ENCODE measurements around the gene IFNL1.
"Not testable (repeated sequence)": the region's sequence is repeated elsewhere in the genome, so short reads cannot be mapped to it uniquely, and the experiment has no call there.

The IFNL1 gene

GRCh38 chr19:39261704-39262103 lies 34.5 kb upstream of the IFNL1 start:
- no peak for DNase-seq (ENCODE audit: insufficient read length)
- TF ChIP-seq POLR2AphosphoS5 (IDR thresholded peaks at IDR 0.05; ENCODE audit: low read depth, low read length) (no peak), TAF1 (IDR thresholded peaks at IDR 0.05; ENCODE audit: borderline replicate concordance, low read depth, low read length) (no peak), POLR2A (IDR thresholded peaks at IDR 0.05; ENCODE audit: low read depth, low read length) (no peak)
- FAIRE-seq: no peak

- no peak for FAIRE-seq
- DNase-seq (ENCODE audit: insufficient read length): no peak
- TF ChIP-seq POLR2A (IDR thresholded peaks at IDR 0.05; ENCODE audit: low read depth, low read length) (no peak), POLR2AphosphoS5 (IDR thresholded peaks at IDR 0.05; ENCODE audit: low read depth, low read length) (no peak), TAF1 (IDR thresholded peaks at IDR 0.05; ENCODE audit: borderline replicate concordance, low read depth, low read length) (no peak)
Observed at GRCh38 chr19:39262496-39262895, 33.7 kb upstream of the IFNL1 start.

- no peak for DNase-seq (ENCODE audit: insufficient read length)
- TF ChIP-seq TAF1 (IDR thresholded peaks at IDR 0.05; ENCODE audit: borderline replicate concordance, low read depth, low read length) (no peak), POLR2AphosphoS5 (IDR thresholded peaks at IDR 0.05; ENCODE audit: low read depth, low read length) (no peak), POLR2A (IDR thresholded peaks at IDR 0.05; ENCODE audit: low read depth, low read length) (no peak)
- FAIRE-seq: no peak
Observed at GRCh38 chr19:39263912-39264305, 32.3 kb upstream of the IFNL1 start.

- DNase-seq (ENCODE audit: insufficient read length) (no peak), FAIRE-seq (no peak)
- TF ChIP-seq TAF1 (IDR thresholded peaks at IDR 0.05; ENCODE audit: borderline replicate concordance, low read depth, low read length): no peak
Observed at GRCh38 chr19:39264306-39265290, 31.6 kb upstream of the IFNL1 start.

GRCh38 chr19:39265321-39265916 lies 30.8 kb upstream of the IFNL1 start:
- FAIRE-seq: no peak

GRCh38 chr19:39268085-39268484 lies 28.1 kb upstream of the IFNL1 start, which contains the start of gene IFNL2:
Gene IFNL2 (plus strand): TSS chr19:39268396. CDS start chr19:39268569, 173 bp downstream.
- DNase-seq (ENCODE audit: insufficient read length): not testable (repeated sequence)
- peak; percentile 88 for FAIRE-seq

More at GRCh38 chr19:39265321-39265916, 30.8 kb upstream of the IFNL1 start:
- TF ChIP-seq POLR2AphosphoS5 (IDR thresholded peaks at IDR 0.05; ENCODE audit: low read depth, low read length): no peak
- TF ChIP-seq TAF1 (IDR thresholded peaks at IDR 0.05; ENCODE audit: borderline replicate concordance, low read depth, low read length): no peak
- TF ChIP-seq POLR2A (IDR thresholded peaks at IDR 0.05; ENCODE audit: low read depth, low read length): no peak
- DNase-seq (ENCODE audit: insufficient read length): no peak

- not testable (repeated sequence) for FAIRE-seq; DNase-seq (ENCODE audit: insufficient read length)
Observed at GRCh38 chr19:39268531-39269223, 27.5 kb upstream of the IFNL1 start.

GRCh38 chr19:39269369-39269768 lies 26.8 kb upstream of the IFNL1 start:
- DNase-seq (ENCODE audit: insufficient read length); FAIRE-seq: not testable (repeated sequence)

- no peak for FAIRE-seq
- TF ChIP-seq POLR2A (IDR thresholded peaks at IDR 0.05; ENCODE audit: low read depth, low read length) (no peak), POLR2AphosphoS5 (IDR thresholded peaks at IDR 0.05; ENCODE audit: low read depth, low read length) (no peak), TAF1 (IDR thresholded peaks at IDR 0.05; ENCODE audit: borderline replicate concordance, low read depth, low read length) (no peak)
- DNase-seq (ENCODE audit: insufficient read length): no peak
Observed at GRCh38 chr19:39270036-39270871, 26.0 kb upstream of the IFNL1 start.

- not testable (repeated sequence) for DNase-seq (ENCODE audit: insufficient read length); FAIRE-seq
Observed at GRCh38 chr19:39273859-39274258, 22.3 kb upstream of the IFNL1 start.

- DNase-seq (ENCODE audit: insufficient read length): no peak
- no peak for FAIRE-seq
- no peak for TF ChIP-seq POLR2A (IDR thresholded peaks at IDR 0.05; ENCODE audit: low read depth, low read length)
- no peak for TF ChIP-seq POLR2AphosphoS5 (IDR thresholded peaks at IDR 0.05; ENCODE audit: low read depth, low read length)
- TF ChIP-seq TAF1 (IDR thresholded peaks at IDR 0.05; ENCODE audit: borderline replicate concordance, low read depth, low read length): no peak
Observed at GRCh38 chr19:39275578-39275977, 20.6 kb upstream of the IFNL1 start.

GRCh38 chr19:39276740-39277139 lies 19.5 kb upstream of the IFNL1 start:
- DNase-seq (ENCODE audit: insufficient read length) (no peak), FAIRE-seq (no peak)
- TF ChIP-seq POLR2AphosphoS5 (IDR thresholded peaks at IDR 0.05; ENCODE audit: low read depth, low read length) (no peak), POLR2A (IDR thresholded peaks at IDR 0.05; ENCODE audit: low read depth, low read length) (no peak), TAF1 (IDR thresholded peaks at IDR 0.05; ENCODE audit: borderline replicate concordance, low read depth, low read length) (no peak)
